ENCODE results near the gene DGLUCY. TPM values are rescaled to one million over a fixed set of nuclear protein-coding genes. Genes with fewer than 3 reads are reported as not detected.

DGLUCY gene
- total and polyA plus RNA-seq, 2 of the 13 experiments (the other 11 are each of a cell fraction or from before 2014, with no cell fraction given), result 14.8 to 36.3 TPM

DNA sequence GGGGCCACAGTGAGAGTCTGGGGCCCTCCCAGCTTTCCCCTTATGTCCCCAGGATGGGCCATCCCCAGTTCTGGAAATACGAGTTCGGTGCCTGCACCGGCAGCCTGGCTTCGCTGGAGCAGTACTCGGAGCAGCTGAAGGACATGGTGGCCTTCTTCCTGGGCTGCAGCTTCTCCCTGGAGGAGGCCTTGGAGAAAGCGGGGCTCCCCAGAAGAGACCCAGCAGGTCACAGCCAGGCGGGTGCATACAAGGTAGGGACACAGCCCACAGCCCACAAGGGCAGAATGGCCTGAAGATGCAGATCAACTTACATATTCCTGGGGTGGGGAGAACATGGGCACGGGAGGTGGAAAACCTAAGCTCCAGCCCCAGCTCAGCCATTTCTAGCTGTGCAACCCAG lies 56.1 kb downstream of the DGLUCY start (continued):
- TF ChIP-seq, protein P1, sequence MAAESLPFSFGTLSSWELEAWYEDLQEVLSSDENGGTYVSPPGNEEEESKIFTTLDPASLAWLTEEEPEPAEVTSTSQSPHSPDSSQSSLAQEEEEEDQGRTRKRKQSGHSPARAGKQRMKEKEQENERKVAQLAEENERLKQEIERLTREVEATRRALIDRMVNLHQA (CRISPR knock-in tag; IDR thresholded peaks at IDR 0.05), result no peak
- no peak for TF ChIP-seq SALL1 (CRISPR knock-in tag; IDR thresholded peaks at IDR 0.05)

DNA sequence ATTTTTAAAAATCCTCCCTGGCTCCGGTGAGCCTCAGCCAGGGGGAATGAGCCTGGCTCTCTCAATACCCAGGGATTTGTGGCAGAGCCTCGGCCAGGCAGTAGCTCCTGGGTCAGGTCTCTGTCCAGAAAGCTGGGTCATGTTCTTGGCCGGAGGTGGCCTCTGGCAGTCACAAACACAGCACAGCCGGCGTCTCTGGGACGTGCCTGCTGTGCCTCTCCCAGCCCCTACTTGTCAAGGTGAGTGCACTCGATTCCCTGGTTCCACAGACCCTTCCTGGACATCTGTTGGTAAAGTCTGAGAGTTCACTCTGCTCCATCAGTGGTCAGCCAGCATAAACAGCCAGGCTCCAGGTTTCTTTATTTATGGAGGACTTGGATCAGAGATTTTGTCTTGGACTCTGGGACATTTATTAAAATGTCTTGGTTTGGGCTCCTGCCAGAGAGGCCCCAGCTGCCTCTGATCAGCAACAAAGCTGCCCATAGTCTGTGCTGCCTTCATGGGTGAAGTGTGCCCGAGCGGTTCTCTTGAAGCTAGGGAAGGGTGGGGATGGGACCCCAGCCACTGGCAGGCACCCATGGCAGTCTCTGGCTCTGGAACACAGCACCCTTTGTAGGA lies 56.7 kb downstream of the DGLUCY start:
- H3K4me3 ChIP-seq (replicated peaks in 1 of 3; ENCODE audit: insufficient read depth in 1 of 3, low read depth in 2 of 3, low read length in 3 of 3), result no peak overlapping the region
- ChIA-PET CTCF (ENCODE audit: low intra/inter-chr PET ratio, low total read pairs) (interaction anchor here (0.8 kb wide), 1 partner anchor 268 kb away, joined by 3 read pairs; no protein-coding TSS in a partner anchor), POLR2A (no interaction called here)
- peaks cover 8 to 52% of the 10 kb centered on the region in 2 experiments; a peak in 4 of 5 replicates for H3K36me3 ChIP-seq (replicated peaks in 1 of 2; ENCODE audit: control insufficient read depth in 1 of 2, insufficient read depth in 2 of 2, low read length in 2 of 2)
- H3K27me3 ChIP-seq (ENCODE audit: control insufficient read depth in 1 of 2, insufficient read depth in 2 of 2, low read length in 2 of 2), result no peaks in the 10 kb centered on the region
- DNase-seq (ENCODE audit: low spot score), result no peak
- H3K79me2 ChIP-seq (ENCODE audit: insufficient read depth, low read length), result no peaks in the 10 kb centered on the region
- no peak overlapping the region for H3K4me2 ChIP-seq (ENCODE audit: low read depth, low read length)
- no peak overlapping the region for H2AFZ ChIP-seq (ENCODE audit: low read length)
- no peaks in the 10 kb centered on the region for H3K4me1 ChIP-seq (ENCODE audit: insufficient read depth, low read length)
- WGBS (ENCODE audit: low lambda C conversion rate), result 100% methylated on average over 2 of the region's 9 CpGs
- no TSS peak for BruUV-seq (replicated peaks)
- ATAC-seq, result no peak
- H3K9me3 ChIP-seq (ENCODE audit: low read length), result no peaks in the 10 kb centered on the region
- no peak overlapping the region for H3K9ac ChIP-seq (ENCODE audit: insufficient read depth, low read depth, low read length)
- H4K20me1 ChIP-seq (ENCODE audit: insufficient read depth, low read length), result no peaks in the 10 kb centered on the region
- in situ Hi-C loops (cut with HindIII; ENCODE audit: extremely low pct_ligation_motif_present, low pct_unique_long_range_greater_than_20kb) (loop anchor here (5.0 kb wide), 1 partner anchor 268 kb away; no protein-coding TSS in a partner anchor), intact Hi-C loops (cut with micrococcal nuclease; ENCODE audit: unreplicated experiment) (loop anchor here (10.0 kb wide), 1 partner anchor 106 kb away; the partner anchor contains the start of gene RPS6KA5)
- no peak for TF ChIP-seq MIER2 (CRISPR knock-in tag; IDR thresholded peaks at IDR 0.05)
- TF ChIP-seq, protein P2, sequence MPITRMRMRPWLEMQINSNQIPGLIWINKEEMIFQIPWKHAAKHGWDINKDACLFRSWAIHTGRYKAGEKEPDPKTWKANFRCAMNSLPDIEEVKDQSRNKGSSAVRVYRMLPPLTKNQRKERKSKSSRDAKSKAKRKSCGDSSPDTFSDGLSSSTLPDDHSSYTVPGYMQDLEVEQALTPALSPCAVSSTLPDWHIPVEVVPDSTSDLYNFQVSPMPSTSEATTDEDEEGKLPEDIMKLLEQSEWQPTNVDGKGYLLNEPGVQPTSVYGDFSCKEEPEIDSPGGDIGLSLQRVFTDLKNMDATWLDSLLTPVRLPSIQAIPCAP (CRISPR knock-in tag; IDR thresholded peaks at IDR 0.05; ENCODE audit: low read depth), result no peak
- TF ChIP-seq, protein P3, sequence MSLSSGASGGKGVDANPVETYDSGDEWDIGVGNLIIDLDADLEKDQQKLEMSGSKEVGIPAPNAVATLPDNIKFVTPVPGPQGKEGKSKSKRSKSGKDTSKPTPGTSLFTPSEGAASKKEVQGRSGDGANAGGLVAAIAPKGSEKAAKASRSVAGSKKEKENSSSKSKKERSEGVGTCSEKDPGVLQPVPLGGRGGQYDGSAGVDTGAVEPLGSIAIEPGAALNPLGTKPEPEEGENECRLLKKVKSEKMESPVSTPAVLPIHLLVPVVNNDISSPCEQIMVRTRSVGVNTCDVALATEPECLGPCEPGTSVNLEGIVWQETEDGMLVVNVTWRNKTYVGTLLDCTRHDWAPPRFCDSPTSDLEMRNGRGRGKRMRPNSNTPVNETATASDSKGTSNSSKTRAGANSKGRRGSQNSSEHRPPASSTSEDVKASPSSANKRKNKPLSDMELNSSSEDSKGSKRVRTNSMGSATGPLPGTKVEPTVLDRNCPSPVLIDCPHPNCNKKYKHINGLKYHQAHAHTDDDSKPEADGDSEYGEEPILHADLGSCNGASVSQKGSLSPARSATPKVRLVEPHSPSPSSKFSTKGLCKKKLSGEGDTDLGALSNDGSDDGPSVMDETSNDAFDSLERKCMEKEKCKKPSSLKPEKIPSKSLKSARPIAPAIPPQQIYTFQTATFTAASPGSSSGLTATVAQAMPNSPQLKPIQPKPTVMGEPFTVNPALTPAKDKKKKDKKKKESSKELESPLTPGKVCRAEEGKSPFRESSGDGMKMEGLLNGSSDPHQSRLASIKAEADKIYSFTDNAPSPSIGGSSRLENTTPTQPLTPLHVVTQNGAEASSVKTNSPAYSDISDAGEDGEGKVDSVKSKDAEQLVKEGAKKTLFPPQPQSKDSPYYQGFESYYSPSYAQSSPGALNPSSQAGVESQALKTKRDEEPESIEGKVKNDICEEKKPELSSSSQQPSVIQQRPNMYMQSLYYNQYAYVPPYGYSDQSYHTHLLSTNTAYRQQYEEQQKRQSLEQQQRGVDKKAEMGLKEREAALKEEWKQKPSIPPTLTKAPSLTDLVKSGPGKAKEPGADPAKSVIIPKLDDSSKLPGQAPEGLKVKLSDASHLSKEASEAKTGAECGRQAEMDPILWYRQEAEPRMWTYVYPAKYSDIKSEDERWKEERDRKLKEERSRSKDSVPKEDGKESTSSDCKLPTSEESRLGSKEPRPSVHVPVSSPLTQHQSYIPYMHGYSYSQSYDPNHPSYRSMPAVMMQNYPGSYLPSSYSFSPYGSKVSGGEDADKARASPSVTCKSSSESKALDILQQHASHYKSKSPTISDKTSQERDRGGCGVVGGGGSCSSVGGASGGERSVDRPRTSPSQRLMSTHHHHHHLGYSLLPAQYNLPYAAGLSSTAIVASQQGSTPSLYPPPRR (CRISPR knock-in tag; IDR thresholded peaks at IDR 0.05; ENCODE audit: borderline replicate concordance), result no peak
- no peak for TF ChIP-seq ZNF207 (IDR thresholded peaks at IDR 0.05; ENCODE audit: borderline replicate concordance)
- TF ChIP-seq NR2F2 (IDR thresholded peaks at IDR 0.05; ENCODE audit: borderline replicate concordance, low read depth), result no peak
- TF ChIP-seq, protein P4, sequence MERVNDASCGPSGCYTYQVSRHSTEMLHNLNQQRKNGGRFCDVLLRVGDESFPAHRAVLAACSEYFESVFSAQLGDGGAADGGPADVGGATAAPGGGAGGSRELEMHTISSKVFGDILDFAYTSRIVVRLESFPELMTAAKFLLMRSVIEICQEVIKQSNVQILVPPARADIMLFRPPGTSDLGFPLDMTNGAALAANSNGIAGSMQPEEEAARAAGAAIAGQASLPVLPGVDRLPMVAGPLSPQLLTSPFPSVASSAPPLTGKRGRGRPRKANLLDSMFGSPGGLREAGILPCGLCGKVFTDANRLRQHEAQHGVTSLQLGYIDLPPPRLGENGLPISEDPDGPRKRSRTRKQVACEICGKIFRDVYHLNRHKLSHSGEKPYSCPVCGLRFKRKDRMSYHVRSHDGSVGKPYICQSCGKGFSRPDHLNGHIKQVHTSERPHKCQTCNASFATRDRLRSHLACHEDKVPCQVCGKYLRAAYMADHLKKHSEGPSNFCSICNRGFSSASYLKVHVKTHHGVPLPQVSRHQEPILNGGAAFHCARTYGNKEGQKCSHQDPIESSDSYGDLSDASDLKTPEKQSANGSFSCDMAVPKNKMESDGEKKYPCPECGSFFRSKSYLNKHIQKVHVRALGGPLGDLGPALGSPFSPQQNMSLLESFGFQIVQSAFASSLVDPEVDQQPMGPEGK (CRISPR knock-in tag; IDR thresholded peaks at IDR 0.05), result no peak
- H3K27ac ChIP-seq (ENCODE audit: extremely low read length, insufficient read depth, low read length), result no peak overlapping the region
- no peak for FAIRE-seq

Data from HepG2 (cell line).